RWPE1 (cell line): ENCODE results near the gene CRIP2.

Experiments used
- CTCF ChIA-PET: fragments of 350-600 bp; sonication (Branson Sonifier 250); formaldehyde crosslinking; extraction: SDS; loops from one replicate; lab custom pipeline; 2021; lab: Yijun Ruan, JAX
- POLR2A ChIA-PET: fragments of 400-600 bp; formaldehyde crosslinking; extraction: SDS; loops from one replicate; lab custom pipeline; 2020; ENCODE audit warnings: antibody characterized with exemption; ENCODE audit not compliant: low non-redundant PET; lab: Yijun Ruan, JAX
- DNase-seq: peaks from one replicate; pipeline ENCODE4 v3.0.0; 2012; ENCODE audit warnings: low spot score
- H3K27ac ChIP-seq: fragments of 450-650 bp; 2 replicates; pipeline ENCODE4 v1.5.1; 2017
- CTCF ChIP-seq: fragments of 450-650 bp; conservative IDR thresholded peaks from 2 replicates; pipeline ENCODE4 v1.5.1; 2017; ENCODE audit warnings: low read depth, mild to moderate bottlenecking

Gene CRIP2

GRCh38 chr14:105492971-105493871, 18.6 kb downstream of the CRIP2 start:
- TF ChIP-seq CTCF, result no peak
- no peak for DNase-seq
- ChIA-PET CTCF (interaction anchor here (1.1 kb wide), 1 partner anchor 35 kb away, joined by 7 read pairs; no protein-coding TSS in a partner anchor), POLR2A (no interaction called here)
- H3K27ac ChIP-seq, result peak overlapping the region; percentile 100

- ChIA-PET POLR2A (no interaction called here), CTCF (interaction anchor here (1.1 kb wide), 1 partner anchor 34 kb away, joined by 7 read pairs; no protein-coding TSS in a partner anchor)
- no peak for DNase-seq
- TF ChIP-seq CTCF, result no peak
- peak overlapping the region; percentile 100 for H3K27ac ChIP-seq
Measured at GRCh38 chr14:105493921-105494605, 19.4 kb downstream of the CRIP2 start.

- no peak for TF ChIP-seq CTCF
- CTCF ChIA-PET, result no interaction called here
- peak overlapping the region; percentile 100 for H3K27ac ChIP-seq
- POLR2A ChIA-PET, result no interaction called here
- DNase-seq, result no peak
Measured at GRCh38 chr14:105494606-105494929, 19.9 kb downstream of the CRIP2 start.

GRCh38 chr14:105495101-105495989, 20.7 kb downstream of the CRIP2 start:
- ChIA-PET POLR2A (no interaction called here), CTCF (interaction anchor here (0.8 kb wide), 1 partner anchor 378 kb away, joined by 3 read pairs; no protein-coding TSS in a partner anchor)
- H3K27ac ChIP-seq, result peak overlapping the region; percentile 100
- no peak for DNase-seq
- no peak for TF ChIP-seq CTCF

- no peak for DNase-seq
- POLR2A ChIA-PET, result no interaction called here
- CTCF ChIA-PET, result no interaction called here
- peak overlapping the region; percentile 100 for H3K27ac ChIP-seq
- TF ChIP-seq CTCF, result no peak
Measured at GRCh38 chr14:105495990-105496830, 21.6 kb downstream of the CRIP2 start.
